SKM-1 (cell line): Measurements from ENCODE around the gene ITSN2.
"Not testable (repeated sequence)": the region's sequence is repeated elsewhere in the genome, so short reads cannot be mapped to it uniquely, and the experiment has no call there.

Source experiments
- DNase-seq: peaks from one replicate; lab custom pipeline; 2025; ENCODE audit not compliant: unreplicated experiment; lab: John Stamatoyannopoulos, UW

Gene ITSN2

GRCh38 chr2:24360050-24360962 is at the start of gene ITSN2:
TSS of gene ITSN2 (minus strand) at chr2:24360536. CDS start at chr2:24328082, 32,454 bp downstream.
- DNase-seq: peak; percentile 49

GRCh38 chr2:24409171-24409570 is 48.8 kb upstream of the ITSN2 start:
- DNase-seq: no peak

GRCh38 chr2:24408704-24409103 is 48.4 kb upstream of the ITSN2 start:
- DNase-seq: not testable (repeated sequence)

GRCh38 chr2:24404491-24404921 is 44.2 kb upstream of the ITSN2 start:
- no peak for DNase-seq

- no peak for DNase-seq
Measured at GRCh38 chr2:24403832-24404212, 43.5 kb upstream of the ITSN2 start.

GRCh38 chr2:24403168-24403831 is 43.0 kb upstream of the ITSN2 start:
- DNase-seq: no peak

GRCh38 chr2:24402242-24403097 is 42.1 kb upstream of the ITSN2 start:
- DNase-seq: no peak

- DNase-seq: no peak
Measured at GRCh38 chr2:24400207-24400907, 40.0 kb upstream of the ITSN2 start.

GRCh38 chr2:24399434-24400206 is 39.3 kb upstream of the ITSN2 start:
- no peak for DNase-seq

- no peak for DNase-seq
Measured at GRCh38 chr2:24394998-24395397, 34.7 kb upstream of the ITSN2 start.

GRCh38 chr2:24392542-24393059 is 32.3 kb upstream of the ITSN2 start:
- DNase-seq: no peak

- no peak for DNase-seq
Measured at GRCh38 chr2:24385366-24385765, 25.0 kb upstream of the ITSN2 start.

GRCh38 chr2:24382363-24383073 is 22.2 kb upstream of the ITSN2 start:
- peak; percentile 61 for DNase-seq

- no peak for DNase-seq
Measured at GRCh38 chr2:24380820-24381219, 20.5 kb upstream of the ITSN2 start.

GRCh38 chr2:24375349-24376087 is 15.2 kb upstream of the ITSN2 start:
- DNase-seq: no peak

GRCh38 chr2:24374301-24374700 is 14.0 kb upstream of the ITSN2 start:
- no peak for DNase-seq

GRCh38 chr2:24372033-24372432 is 11.7 kb upstream of the ITSN2 start:
- no peak for DNase-seq

GRCh38 chr2:24365826-24366225 is 5.5 kb upstream of the ITSN2 start:
- no peak for DNase-seq
